Measurements from ENCODE around the gene FMNL2. TPM values are rescaled to one million over a fixed set of nuclear protein-coding genes. Genes with fewer than 3 reads are reported as not detected.
A peak's percentile ranks its signal among the peaks of the same experiment; 100 is the strongest.

FMNL2 gene
- total and polyA plus RNA-seq, 12 donors = 3.3 to 16.0 (median 4.5) TPM

DNA sequence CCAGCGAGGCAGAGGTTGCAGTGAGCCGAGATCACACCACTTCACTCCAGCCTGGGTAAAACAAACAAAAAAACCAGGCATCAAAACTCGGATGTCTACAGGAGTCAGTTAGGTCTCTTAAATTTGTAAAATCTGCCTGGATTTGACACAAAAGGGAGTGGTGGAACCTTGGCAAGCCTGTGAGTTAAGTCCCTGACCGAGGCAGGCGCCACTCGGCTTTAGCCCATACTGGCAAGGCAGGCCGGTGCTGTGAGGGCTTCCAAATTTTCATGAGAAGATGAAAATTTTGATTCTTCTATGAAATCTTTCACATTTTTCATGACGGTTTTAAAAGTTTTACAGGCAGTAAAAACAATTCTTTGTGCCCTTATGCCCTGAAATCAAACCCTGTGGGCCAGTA, 165.8 kb downstream of the FMNL2 start:
- 86% methylated on average over 8 of the region's 8 CpGs for WGBS, 2 donors
- ATAC-seq = no peak
- no peak overlapping the region for H3K4me3 ChIP-seq
- peak in 1 of 2 donors; percentile 30 for DNase-seq
- peak overlapping the region in 9 of 10 donors; percentile 29 to 89 (median 59) for H3K27ac ChIP-seq
- no peaks in the 10 kb centered on the region for H3K36me3 ChIP-seq
- peaks cover 0 to 54% (median 21%) of the 10 kb centered on the region in 9 donors for H3K4me1 ChIP-seq
- H3K27me3 ChIP-seq = no peaks in the 10 kb centered on the region
- H3K9me3 ChIP-seq = peaks cover 0 to 12% (median 0%) of the 10 kb centered on the region in 11 donors
- intact Hi-C loops (cut with DNase I) = no loop called here
- TF ChIP-seq, protein P1, sequence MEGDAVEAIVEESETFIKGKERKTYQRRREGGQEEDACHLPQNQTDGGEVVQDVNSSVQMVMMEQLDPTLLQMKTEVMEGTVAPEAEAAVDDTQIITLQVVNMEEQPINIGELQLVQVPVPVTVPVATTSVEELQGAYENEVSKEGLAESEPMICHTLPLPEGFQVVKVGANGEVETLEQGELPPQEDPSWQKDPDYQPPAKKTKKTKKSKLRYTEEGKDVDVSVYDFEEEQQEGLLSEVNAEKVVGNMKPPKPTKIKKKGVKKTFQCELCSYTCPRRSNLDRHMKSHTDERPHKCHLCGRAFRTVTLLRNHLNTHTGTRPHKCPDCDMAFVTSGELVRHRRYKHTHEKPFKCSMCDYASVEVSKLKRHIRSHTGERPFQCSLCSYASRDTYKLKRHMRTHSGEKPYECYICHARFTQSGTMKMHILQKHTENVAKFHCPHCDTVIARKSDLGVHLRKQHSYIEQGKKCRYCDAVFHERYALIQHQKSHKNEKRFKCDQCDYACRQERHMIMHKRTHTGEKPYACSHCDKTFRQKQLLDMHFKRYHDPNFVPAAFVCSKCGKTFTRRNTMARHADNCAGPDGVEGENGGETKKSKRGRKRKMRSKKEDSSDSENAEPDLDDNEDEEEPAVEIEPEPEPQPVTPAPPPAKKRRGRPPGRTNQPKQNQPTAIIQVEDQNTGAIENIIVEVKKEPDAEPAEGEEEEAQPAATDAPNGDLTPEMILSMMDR (IDR thresholded peaks at IDR 0.05) = no peak

DNA sequence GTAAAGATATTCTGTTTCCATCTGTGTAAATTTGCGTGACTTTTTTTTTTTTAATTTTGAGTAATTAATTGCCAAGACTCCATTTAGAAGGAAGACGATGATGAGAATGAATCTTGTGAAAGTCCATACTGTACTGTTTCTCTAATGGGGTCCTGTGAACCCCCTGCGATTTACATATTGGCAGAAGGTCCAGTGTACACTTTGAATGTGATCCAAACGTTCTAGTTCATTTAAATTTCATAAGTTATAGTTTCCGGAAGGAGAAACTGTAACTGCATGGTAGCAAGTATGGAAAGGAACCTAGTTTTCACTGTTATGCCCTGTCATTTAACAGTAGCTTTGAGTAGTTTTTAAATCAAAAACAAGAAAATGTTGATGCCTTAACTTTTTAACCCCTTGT, 166.7 kb downstream of the FMNL2 start:
- Histone ChIP-seq H3K27ac (peak overlapping the region in 1 of 10 donors; percentile 89), H3K4me1 (peaks cover 0 to 57% (median 21%) of the 10 kb centered on the region in 9 donors), H3K9me3 (peaks cover 0 to 8% (median 0%) of the 10 kb centered on the region in 11 donors), H3K36me3 (no peaks in the 10 kb centered on the region), H3K4me3 (no peak overlapping the region), H3K27me3 (no peaks in the 10 kb centered on the region)
- ATAC-seq = no peak
- DNase-seq = no peak
- intact Hi-C loops (cut with DNase I) = no loop called here
- WGBS, 2 donors = 93 to 94% methylated on average over 5 of the region's 5 CpGs
- TF ChIP-seq, protein P1 (IDR thresholded peaks at IDR 0.05) = no peak

DNA sequence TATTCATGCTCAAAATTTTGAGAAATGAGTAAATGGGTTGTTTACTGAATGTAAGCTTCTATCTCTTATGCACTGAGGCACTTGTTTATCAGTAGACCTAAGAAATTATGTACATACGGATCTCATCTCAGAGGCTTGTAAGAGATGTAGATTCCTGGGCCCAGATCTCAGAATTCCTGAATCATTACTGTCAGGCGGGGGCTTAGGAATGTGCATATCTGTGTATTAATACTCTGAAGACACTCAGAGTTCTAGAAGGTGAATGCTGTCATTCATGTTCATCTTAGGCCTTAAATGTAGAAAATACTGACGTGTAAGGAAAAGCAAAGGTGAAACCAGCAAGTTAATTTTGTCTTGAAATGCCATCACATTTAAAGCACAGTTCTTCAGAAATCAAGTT, 169.6 kb downstream of the FMNL2 start:
- H3K4me1 ChIP-seq = peaks cover 0 to 39% (median 6%) of the 10 kb centered on the region in 9 donors
- WGBS, 2 donors = 87 to 92% methylated on average over 3 of the region's 3 CpGs
- H3K9me3 ChIP-seq = peaks cover 0 to 3% (median 0%) of the 10 kb centered on the region in 11 donors
- H3K4me3 ChIP-seq = no peak overlapping the region
- H3K27me3 ChIP-seq = no peaks in the 10 kb centered on the region
- DNase-seq (no peak), ATAC-seq (no peak)
- no peaks in the 10 kb centered on the region for H3K36me3 ChIP-seq
- peak overlapping the region in 2 of 10 donors; percentile 40 to 69 for H3K27ac ChIP-seq
- TF ChIP-seq, protein P1 (IDR thresholded peaks at IDR 0.05) = no peak
- intact Hi-C loops (cut with DNase I) = no loop called here

DNA sequence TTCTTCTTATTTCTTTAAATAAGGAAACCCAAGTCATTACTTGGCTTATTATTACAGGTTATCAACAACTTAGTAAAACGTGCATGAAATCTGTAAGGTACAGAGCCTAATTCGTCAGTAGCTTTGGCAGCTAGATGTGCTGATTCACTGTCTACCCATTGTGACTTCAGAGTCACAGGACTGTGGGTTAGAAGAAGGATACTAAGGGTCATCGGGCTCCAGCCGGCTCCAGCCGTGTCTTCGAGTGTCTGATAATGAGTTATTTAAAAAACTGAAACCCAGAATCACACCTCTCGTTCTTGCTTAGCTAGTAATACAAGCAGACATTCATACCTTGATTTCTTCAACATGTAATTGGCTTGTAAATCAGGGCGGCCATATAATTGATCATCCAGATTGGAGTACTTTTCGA, 170.5 kb downstream of the FMNL2 start:
- no peaks in the 10 kb centered on the region for H3K36me3 ChIP-seq
- intact Hi-C loops (cut with DNase I) = no loop called here
- TF ChIP-seq, protein P1 (IDR thresholded peaks at IDR 0.05) = no peak
- DNase-seq (peak in 1 of 2 donors; percentile 25), ATAC-seq (peak; percentile 61 to 96 (median 78))
- WGBS, 2 donors = 48 to 53% methylated on average over 9 of the region's 9 CpGs
- peaks cover 0 to 3% (median 0%) of the 10 kb centered on the region in 11 donors for H3K9me3 ChIP-seq
- no peaks in the 10 kb centered on the region for H3K27me3 ChIP-seq
- peaks cover 0 to 30% (median 2%) of the 10 kb centered on the region in 9 donors for H3K4me1 ChIP-seq
- peak overlapping the region in 6 of 10 donors; percentile 0 to 69 (median 32) for H3K27ac ChIP-seq
- no peak overlapping the region for H3K4me3 ChIP-seq
